Measurements from ENCODE around the gene PHETA1. TPM values are rescaled to one million over a fixed set of nuclear protein-coding genes. Genes with fewer than 3 reads are reported as not detected.
"Not testable (repeated sequence)": the region's sequence is repeated elsewhere in the genome, so short reads cannot be mapped to it uniquely, and the experiment has no call there.

Gene PHETA1
- total RNA-seq, 1 experiment from 2014 or later, result 12.4 TPM

GRCh38 chr12:111404362-111405148 is 35.7 kb upstream of the PHETA1 start (continued):
- TF ChIP-seq ATF1 (CRISPR knock-in tag; IDR thresholded peaks at IDR 0.05), result no peak
- TF ChIP-seq ZNF416 (CRISPR knock-in tag; IDR thresholded peaks at IDR 0.05), result no peak
- TF ChIP-seq ZNF232 (CRISPR knock-in tag; IDR thresholded peaks at IDR 0.05), result no peak
- TF ChIP-seq FOXJ3 (CRISPR knock-in tag; IDR thresholded peaks at IDR 0.05; ENCODE audit: borderline replicate concordance), result no peak
- peak; percentile 85; the same call in 1 of the 2 replicates for TF ChIP-seq ZNF281 (CRISPR knock-in tag; IDR thresholded peaks at IDR 0.05)
- 0 out of 2 replicates have a peak, but pooled peaks have one; percentile 17 for TF ChIP-seq ZBTB43 (CRISPR knock-in tag; IDR thresholded peaks at IDR 0.05)
- no peak for TF ChIP-seq ZNF263 (CRISPR knock-in tag; IDR thresholded peaks at IDR 0.05; ENCODE audit: low read depth)

GRCh38 chr12:111402490-111402824 is 33.6 kb upstream of the PHETA1 start:
- H3K27ac Mint-ChIP-seq; DNase-seq (ENCODE audit: low spot score); H3K27me3 Mint-ChIP-seq (ENCODE audit: low read depth); H3K9me3 Mint-ChIP-seq; H3K4me3 Mint-ChIP-seq; H3K36me3 Mint-ChIP-seq; ATAC-seq: not testable (repeated sequence)
- POLR2A ChIA-PET, result interaction anchor here (0.9 to 1.8 kb wide), 4 partner anchors 9 to 49 kb away, joined by 3 to 5 read pairs (median 4); no protein-coding TSS in a partner anchor
- CTCF ChIA-PET, result interaction anchor here (0.6 to 3.4 kb wide), 13 partner anchors 23 to 272 kb away, joined by 3 to 82 read pairs (median 6); partner anchors contain the start of gene PHETA1
- peaks cover 27% of the 10 kb centered on the region for H3K4me1 Mint-ChIP-seq

- Mint-ChIP-seq H3K27me3 (ENCODE audit: low read depth) (peaks cover 2% of the 10 kb centered on the region; the same call in 1 of the 2 replicates), H3K36me3 (no peaks in the 10 kb centered on the region), H3K4me3 (no peak overlapping the region), H3K9me3 (no peaks in the 10 kb centered on the region), H3K4me1 (peaks cover 20% of the 10 kb centered on the region), H3K27ac (no peak overlapping the region)
- ChIA-PET CTCF (interaction anchor here (1.1 kb wide), 1 partner anchor 51 kb away, joined by 4 read pairs; no protein-coding TSS in a partner anchor), POLR2A (no interaction called here)
- DNase-seq (ENCODE audit: low spot score), result no peak
- ATAC-seq, result no peak
- TF ChIP-seq ZBTB43 (CRISPR knock-in tag; IDR thresholded peaks at IDR 0.05) (no peak), MXD4 (CRISPR knock-in tag; IDR thresholded peaks at IDR 0.05; ENCODE audit: borderline replicate concordance) (no peak), PREB (CRISPR knock-in tag; IDR thresholded peaks at IDR 0.05; ENCODE audit: borderline replicate concordance) (no peak), CREM (CRISPR knock-in tag; IDR thresholded peaks at IDR 0.05) (no peak), ZNF416 (CRISPR knock-in tag; IDR thresholded peaks at IDR 0.05) (no peak), ZNF263 (CRISPR knock-in tag; IDR thresholded peaks at IDR 0.05; ENCODE audit: low read depth) (no peak), SP1 (CRISPR knock-in tag; conservative IDR thresholded peaks at IDR 0.05) (no peak), ZNF532 (CRISPR knock-in tag; IDR thresholded peaks at IDR 0.05; ENCODE audit: borderline replicate concordance) (no peak), KAT7 (CRISPR knock-in tag; IDR thresholded peaks at IDR 0.05; ENCODE audit: borderline replicate concordance) (no peak), ELF4 (CRISPR knock-in tag; IDR thresholded peaks at IDR 0.05; ENCODE audit: low read depth) (no peak)
Measured at GRCh38 chr12:111401167-111401605, 32.3 kb upstream of the PHETA1 start.

- DNase-seq (ENCODE audit: low spot score); H3K27me3 Mint-ChIP-seq (ENCODE audit: low read depth); H3K4me3 Mint-ChIP-seq; H3K36me3 Mint-ChIP-seq; POLR2A ChIA-PET; H3K9me3 Mint-ChIP-seq; ATAC-seq: not testable (repeated sequence)
- H3K4me1 Mint-ChIP-seq, result peaks cover 20% of the 10 kb centered on the region
- CTCF ChIA-PET, result interaction anchor here (1.1 to 7.0 kb wide), 2 partner anchors 14 to 50 kb away, joined by 4 to 116 read pairs; no protein-coding TSS in a partner anchor
- H3K27ac Mint-ChIP-seq, result peak overlapping the region; percentile 68; the same call in 1 of the 2 replicates
Measured at GRCh38 chr12:111399741-111400404, 31.0 kb upstream of the PHETA1 start.

All from WTC11 (cell line).